ENCODE measurements around the gene CASKIN2.

- TF ChIP-seq CTCF (IDR thresholded peaks at IDR 0.05; ENCODE audit: low read depth, low read length, poor library complexity, severe bottlenecking) = no peak
- TF ChIP-seq EZH2phosphoT487 (IDR thresholded peaks at IDR 0.05; ENCODE audit: borderline replicate concordance, low read length) = no peak
Observed at GRCh38 chr17:75524269-75524969, 9.1 kb upstream of the CASKIN2 start.
